Activated CD8-positive, alpha-beta T cell treated with anti-CD3 and anti-CD28 coated beads, Interleukin-2, amount 10 ng/mL, durations not matched to agents 7 days and 5 days (primary cell): ENCODE data around the gene TOR4A. TPM values are rescaled to one million over a fixed set of nuclear protein-coding genes. Genes with fewer than 3 reads are reported as not detected.

ENCODE experiments used
- ATAC-seq: fragments of 150-1000 bp; cut with Tn5 transposase; one replicate; pipeline ENCODE4 v1.10.0; 2021; ENCODE audit warnings: moderate library complexity
- CTCF ChIA-PET: fragments of 350-600 bp; sonication (Branson Sonifier 250); formaldehyde crosslinking; loops from one replicate; lab custom pipeline; 2021; ENCODE audit warnings: antibody characterized with exemption; lab: Charles Lee
- POLR2A ChIA-PET: fragments of 350-600 bp; sonication (Branson Sonifier 250); formaldehyde crosslinking; loops from one replicate; lab custom pipeline; 2021; ENCODE audit warnings: antibody characterized with exemption; lab: Charles Lee
- DNase-seq: peaks from one replicate; pipeline ENCODE4 v3.0.0-alpha.2; 2020
- H3K27ac Mint-ChIP-seq: one replicate; pipeline ENCODE4 v1.8.0; 2021; ENCODE audit warnings: mild to moderate bottlenecking, mixed read lengths
- H3K27me3 Mint-ChIP-seq: one replicate; pipeline ENCODE4 v1.8.0; 2021; ENCODE audit warnings: low read depth, mixed read lengths
- H3K36me3 Mint-ChIP-seq: one replicate; pipeline ENCODE4 v1.8.0; 2021; ENCODE audit warnings: low read depth, mixed read lengths
- H3K4me1 Mint-ChIP-seq: one replicate; pipeline ENCODE4 v1.8.0; 2021; ENCODE audit warnings: low read depth, mixed read lengths
- H3K4me3 Mint-ChIP-seq: one replicate; pipeline ENCODE4 v1.8.0; 2021; ENCODE audit warnings: mild to moderate bottlenecking, mixed read lengths
- H3K9me3 Mint-ChIP-seq: one replicate; pipeline ENCODE4 v1.8.0; 2022; ENCODE audit warnings: mixed read lengths; ENCODE audit not compliant: insufficient read depth
- total RNA-seq, 2 experiments: library from RNA; stranded (reverse); gene quantifications; one replicate each; pipeline ENCODE4 v1.2.3, GENCODE V29; 2021

The TOR4A gene
- total RNA-seq = 1 to 10 TPM; 6.6 to 7.0 TPM

DNA sequence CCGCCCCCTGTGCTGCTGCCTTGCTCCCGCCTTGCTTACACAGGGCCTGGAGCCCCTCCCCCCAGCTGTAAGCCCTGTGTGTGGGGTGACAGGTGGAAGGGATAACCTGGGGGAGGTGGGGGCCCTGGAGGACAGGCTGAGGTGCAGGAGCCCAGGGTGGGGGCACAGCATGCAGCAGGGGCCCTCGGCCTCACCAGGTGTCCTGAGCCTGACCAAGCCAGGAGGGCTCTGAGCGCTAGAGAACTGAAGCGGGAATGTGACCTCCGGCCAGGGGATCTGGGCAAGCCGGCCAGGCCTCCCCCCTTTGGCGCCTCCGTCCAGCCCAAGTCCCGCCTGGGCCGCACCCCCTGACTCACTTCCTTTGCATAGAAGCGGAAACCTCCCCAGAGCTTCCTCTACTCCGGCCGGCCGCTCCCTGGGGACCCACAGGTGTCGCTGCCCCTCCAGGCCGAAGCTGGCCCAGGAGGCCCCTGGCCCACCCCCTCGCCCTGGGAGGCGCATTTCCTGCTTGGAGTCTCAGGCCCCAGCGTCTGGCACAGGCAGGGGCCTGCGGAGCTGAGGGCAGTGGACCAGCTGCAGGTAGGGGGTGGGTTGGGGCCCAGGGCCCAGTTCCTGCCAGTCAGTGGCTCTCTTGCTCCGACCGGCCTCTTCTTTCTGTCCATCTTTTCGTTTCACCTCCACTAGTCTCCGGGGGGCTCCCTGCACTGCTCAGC lies at the start of gene TOR4A:
Gene TOR4A, plus strand, starts transcription at position 398 of the 713 bp plus-strand sequence. CDS start 964 bp downstream, outside the sequence.
- Mint-ChIP-seq H3K9me3 (no peaks in the 10 kb centered on the region), H3K4me1 (peaks cover 21% of the 10 kb centered on the region), H3K27ac (peak within 1 kb of the TSS; percentile 74), H3K4me3 (peak within 1 kb of the TSS; percentile 77), H3K36me3 (peaks cover 11% of the 10 kb centered on the region), H3K27me3 (no peaks in the 10 kb centered on the region)
- DNase-seq (peak; percentile 69), ATAC-seq (peak; percentile 72)
- ChIA-PET POLR2A (interaction anchor here (0.9 to 1.6 kb wide), 2 partner anchors 21 to 37 kb away, joined by 3 to 8 read pairs; partner anchors contain the start of gene TUBB4B), CTCF (interaction anchor here (1.0 to 1.6 kb wide), 4 partner anchors 9 to 55 kb away, joined by 3 to 6 read pairs (median 4); partner anchors contain the start of gene TUBB4B)

- no peak overlapping the region for H3K4me3 Mint-ChIP-seq
- ATAC-seq (no peak), DNase-seq (no peak)
- no peaks in the 10 kb centered on the region for H3K36me3 Mint-ChIP-seq
- CTCF ChIA-PET = interaction anchor here (0.6 to 6.7 kb wide), 12 partner anchors 9 to 437 kb away, joined by 3 to 73 read pairs (median 6); partner anchors contain the start of genes ANAPC2, SSNA1, TMEM141 and TUBB4B
- H3K9me3 Mint-ChIP-seq = no peaks in the 10 kb centered on the region
- peaks cover 15% of the 10 kb centered on the region for H3K4me1 Mint-ChIP-seq
- POLR2A ChIA-PET = interaction anchor here (1.0 to 1.4 kb wide), 3 partner anchors 13 to 110 kb away, joined by 3 to 9 read pairs (median 4); partner anchors contain the start of gene TUBB4B
- peak overlapping the region; percentile 54 for H3K27ac Mint-ChIP-seq
- H3K27me3 Mint-ChIP-seq = no peaks in the 10 kb centered on the region
These were observed 49.5 kb upstream of the TOR4A start for GRCh38 chr9:137227853-137228505.

- POLR2A ChIA-PET = no interaction called here
- Mint-ChIP-seq H3K27me3 (no peaks in the 10 kb centered on the region), H3K27ac (no peak overlapping the region), H3K4me3 (no peak overlapping the region), H3K9me3 (no peaks in the 10 kb centered on the region), H3K36me3 (no peaks in the 10 kb centered on the region), H3K4me1 (peaks cover 12% of the 10 kb centered on the region)
- CTCF ChIA-PET = interaction anchor here (1.7 to 6.7 kb wide), 2 partner anchors 8 to 104 kb away, joined by 4 to 73 read pairs; no protein-coding TSS in a partner anchor
- ATAC-seq = no peak
- DNase-seq = no peak
These were observed 49.0 kb upstream of the TOR4A start for GRCh38 chr9:137228506-137228967.

- no peak overlapping the region for H3K4me3 Mint-ChIP-seq
- peaks cover 12% of the 10 kb centered on the region for H3K4me1 Mint-ChIP-seq
- POLR2A ChIA-PET = interaction anchor here (0.6 to 1.2 kb wide), 2 partner anchors 40 to 1677 kb away, joined by 3 read pairs; no protein-coding TSS in a partner anchor
- no peaks in the 10 kb centered on the region for H3K9me3 Mint-ChIP-seq
- DNase-seq (no peak), ATAC-seq (no peak)
- no peaks in the 10 kb centered on the region for H3K36me3 Mint-ChIP-seq
- no peak overlapping the region for H3K27ac Mint-ChIP-seq
- CTCF ChIA-PET = interaction anchor here (1.2 kb wide), 1 partner anchor 194 kb away, joined by 3 read pairs; no protein-coding TSS in a partner anchor
- no peaks in the 10 kb centered on the region for H3K27me3 Mint-ChIP-seq
These were observed 48.3 kb upstream of the TOR4A start for GRCh38 chr9:137228968-137229896.

GRCh38 chr9:137229903-137230704 lies 47.4 kb upstream of the TOR4A start:
- peaks cover under 1% of the 10 kb centered on the region for H3K27me3 Mint-ChIP-seq
- no peak for ATAC-seq
- H3K9me3 Mint-ChIP-seq = no peaks in the 10 kb centered on the region
- H3K4me1 Mint-ChIP-seq = peaks cover 7% of the 10 kb centered on the region
- H3K27ac Mint-ChIP-seq = no peak overlapping the region
- H3K4me3 Mint-ChIP-seq = no peak overlapping the region
- H3K36me3 Mint-ChIP-seq = no peaks in the 10 kb centered on the region
- POLR2A ChIA-PET = interaction anchor here (0.6 to 1.2 kb wide), 2 partner anchors 41 to 1678 kb away, joined by 3 read pairs; no protein-coding TSS in a partner anchor
- DNase-seq = no peak
- CTCF ChIA-PET = interaction anchor here (1.2 kb wide), 1 partner anchor 195 kb away, joined by 3 read pairs; no protein-coding TSS in a partner anchor

DNA sequence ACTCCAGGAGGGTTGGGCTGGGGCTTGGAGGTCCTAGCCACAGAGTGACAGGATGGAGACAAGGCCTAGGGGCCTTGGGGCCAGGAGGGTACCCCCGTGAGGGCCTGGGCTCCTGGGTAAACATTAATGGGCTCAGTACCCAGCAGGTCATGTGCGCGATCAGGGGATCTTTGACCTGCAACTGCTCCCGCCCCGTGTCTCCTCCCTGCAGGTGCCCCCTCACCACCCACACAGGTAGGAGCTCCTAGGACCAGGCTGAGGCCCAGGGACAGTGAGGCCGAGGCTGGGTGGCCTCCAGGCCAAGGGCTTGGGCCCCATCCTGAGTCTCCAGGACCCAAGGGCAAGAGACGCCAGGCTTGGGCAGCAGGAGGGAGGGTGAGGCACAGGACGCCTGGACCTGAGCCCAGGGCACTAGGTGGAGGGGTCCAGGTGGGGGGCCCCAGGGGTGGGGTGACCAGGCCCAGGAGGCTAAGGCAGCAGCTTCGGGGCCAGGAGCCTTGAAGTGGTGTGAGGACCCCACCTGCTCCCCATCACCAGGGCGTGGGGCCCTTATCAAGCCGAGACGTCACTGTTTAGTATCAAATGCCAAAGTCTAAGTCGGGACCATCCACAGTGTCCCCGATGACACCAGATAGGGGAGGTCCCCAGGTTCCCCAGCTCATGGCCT lies 46.7 kb upstream of the TOR4A start, which contains the start of gene SLC34A3:
Gene SLC34A3, plus strand, starts transcription at position 197 of the 667 bp plus-strand sequence. CDS start 802 bp downstream, outside the sequence.
- Mint-ChIP-seq H3K9me3 (no peaks in the 10 kb centered on the region), H3K36me3 (no peaks in the 10 kb centered on the region), H3K27ac (no peak within 1 kb of the TSS), H3K4me1 (peaks cover 3% of the 10 kb centered on the region), H3K27me3 (peaks cover 3% of the 10 kb centered on the region), H3K4me3 (no peak within 1 kb of the TSS)
- DNase-seq (no peak), ATAC-seq (no peak)
- POLR2A ChIA-PET = interaction anchor here (1.4 kb wide), 1 partner anchor 10 kb away, joined by 5 read pairs; the partner anchor contains the start of gene TUBB4B
- CTCF ChIA-PET = no interaction called here

- ChIA-PET POLR2A (interaction anchor here (1.4 kb wide), 1 partner anchor 9 kb away, joined by 5 read pairs; the partner anchor contains the start of gene TUBB4B), CTCF (no interaction called here)
- H3K4me1 Mint-ChIP-seq = peaks cover 4% of the 10 kb centered on the region
- H3K27me3 Mint-ChIP-seq = peaks cover 3% of the 10 kb centered on the region
- H3K4me3 Mint-ChIP-seq = no peak overlapping the region
- no peaks in the 10 kb centered on the region for H3K36me3 Mint-ChIP-seq
- DNase-seq (no peak), ATAC-seq (no peak)
- H3K9me3 Mint-ChIP-seq = no peaks in the 10 kb centered on the region
- H3K27ac Mint-ChIP-seq = no peak overlapping the region
These were observed 46.0 kb upstream of the TOR4A start for GRCh38 chr9:137231372-137232039.

DNA sequence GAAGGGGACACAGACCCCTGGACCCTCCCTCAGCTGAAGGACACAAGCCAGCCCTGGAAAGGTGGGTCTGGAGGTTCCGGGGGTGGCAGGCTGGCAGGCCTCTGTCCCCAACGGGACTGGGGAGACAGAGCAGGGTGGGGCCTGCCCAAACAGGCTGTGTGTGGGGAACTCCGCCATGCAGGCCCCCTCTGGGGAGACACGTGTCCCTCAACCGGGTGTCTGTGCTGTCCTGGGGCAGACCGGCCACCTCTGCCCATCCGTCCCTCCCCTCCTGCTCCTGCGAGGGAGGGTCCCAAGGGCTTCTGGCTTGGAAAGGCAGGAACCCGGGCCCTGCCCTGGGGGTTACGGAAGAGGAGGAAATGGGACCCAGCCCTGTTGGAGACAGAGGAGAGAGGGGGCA lies 45.4 kb upstream of the TOR4A start:
- Mint-ChIP-seq H3K9me3 (no peaks in the 10 kb centered on the region), H3K4me3 (no peak overlapping the region), H3K27me3 (peaks cover 3% of the 10 kb centered on the region), H3K36me3 (no peaks in the 10 kb centered on the region), H3K27ac (no peak overlapping the region), H3K4me1 (peaks cover 9% of the 10 kb centered on the region)
- POLR2A ChIA-PET = interaction anchor here (1.4 kb wide), 1 partner anchor 9 kb away, joined by 5 read pairs; the partner anchor contains the start of gene TUBB4B
- ATAC-seq (no peak), DNase-seq (no peak)
- CTCF ChIA-PET = no interaction called here

GRCh38 chr9:137232510-137232909 lies 45.0 kb upstream of the TOR4A start:
- no peak for DNase-seq
- ChIA-PET POLR2A (no interaction called here), CTCF (no interaction called here)
- no peak for ATAC-seq
- Mint-ChIP-seq H3K4me1 (peaks cover 8% of the 10 kb centered on the region), H3K27ac (no peak overlapping the region), H3K27me3 (peaks cover 3% of the 10 kb centered on the region), H3K36me3 (no peaks in the 10 kb centered on the region), H3K9me3 (no peaks in the 10 kb centered on the region), H3K4me3 (no peak overlapping the region)
